Small intestine (tissue), 7 donors: ENCODE data around the gene DOCK1. TPM values are rescaled to one million over a fixed set of nuclear protein-coding genes. Genes with fewer than 3 reads are reported as not detected.

Source experiments
- DNase-seq, 2 donors: peaks; one replicate each; pipeline versions ENCODE4 v3.0.0 to v3.0.0-alpha.2; 2013
- FAIRE-seq: peaks from 2 replicates; lab custom pipeline; 2012; peaks lifted over from hg19 to GRCh38; lab: Jason Lieb, UNC
- H3K27ac ChIP-seq, 3 donors: one replicate each; pipeline ENCODE4 v1.5.1; 2013; ENCODE audit warnings: low read length in 2 of 3, mild to moderate bottlenecking in 2 of 3, control low read depth in 1 of 3, inconsistent platforms in 1 of 3, low read depth in 1 of 3, moderate library complexity in 1 of 3
- H3K27me3 ChIP-seq, 3 donors: one replicate each; pipeline ENCODE4 v1.6.1; 2013; ENCODE audit warnings: low read length in 3 of 3, inconsistent platforms in 1 of 3; ENCODE audit not compliant: control insufficient read depth in 3 of 3, insufficient read depth in 3 of 3
- H3K36me3 ChIP-seq, 3 donors: one replicate each; pipeline ENCODE4 v1.6.1; 2013; ENCODE audit warnings: low read length in 3 of 3, inconsistent platforms in 1 of 3, low read depth in 1 of 3, mild to moderate bottlenecking in 1 of 3, moderate library complexity in 1 of 3; ENCODE audit not compliant: control insufficient read depth in 3 of 3, insufficient read depth in 2 of 3
- H3K4me1 ChIP-seq, 3 donors: one replicate each; pipeline ENCODE4 v1.6.1; 2013; ENCODE audit warnings: low read length in 2 of 3, inconsistent platforms in 1 of 3, low read depth in 1 of 3, mild to moderate bottlenecking in 1 of 3, moderate library complexity in 1 of 3; ENCODE audit not compliant: control insufficient read depth in 3 of 3, insufficient read depth in 2 of 3
- H3K4me3 ChIP-seq, 3 donors: one replicate each; pipeline ENCODE4 v1.5.1; 2013; ENCODE audit warnings: low read length in 3 of 3, control low read depth in 1 of 3, inconsistent platforms in 1 of 3, low read depth in 1 of 3, mild to moderate bottlenecking in 1 of 3, moderate library complexity in 1 of 3
- H3K9me3 ChIP-seq, 2 donors: one replicate each; pipeline ENCODE4 v1.6.1; 2013; ENCODE audit warnings: low read depth in 1 of 2, low read length in 1 of 2; ENCODE audit not compliant: control insufficient read depth in 2 of 2, insufficient read depth in 1 of 2
- WGBS, 3 donors: extraction: QIAGEN DNeasy Blood & Tissue Kit; methylation state at CpG; one replicate each; pipeline ENCODE4 v1.1.7; 2013; 5-methylcytosine and 5-hydroxymethylcytosine counted together
- polyA plus RNA-seq, 4 donors: library from polyadenylated mRNA; stranded (reverse) in 3 of 4; unstranded in 1 of 4; fragments of 200-250 nt in 3 of 4; fragments of 120-200 nt in 1 of 4; gene quantifications; one replicate each; pipeline versions ENCODE4 v1.2.1 to v1.2.3, GENCODE V29; 2013
- donor health status: healthy with polysubstance abuse.
- donor health status: control.
- donor health status: control.
- donor health status: Bipolar disorder and iron deficiency.
- donor health status: healthy.

The DOCK1 gene
- polyA plus RNA-seq, 4 donors = 16.8 to 27.0 (median 22.1) TPM

GRCh38 chr10:127440371-127440770, 535.1 kb downstream of the DOCK1 start:
- no peak overlapping the region for H3K27ac ChIP-seq
- FAIRE-seq = no peak
- 83 to 93% (median 91%) methylated on average over 11 of the region's 11 CpGs for WGBS, 3 donors

GRCh38 chr10:127441350-127442219, 536.4 kb downstream of the DOCK1 start:
- H3K27me3 ChIP-seq = no peaks in the 10 kb centered on the region
- H3K4me3 ChIP-seq = no peak overlapping the region
- peaks cover 4 to 56% (median 4%) of the 10 kb centered on the region in 3 donors for H3K36me3 ChIP-seq
- WGBS, 3 donors = 88 to 94% (median 91%) methylated on average over 16 of the region's 16 CpGs
- no peaks in the 10 kb centered on the region for H3K9me3 ChIP-seq
- FAIRE-seq = no peak
- H3K4me1 ChIP-seq = no peaks in the 10 kb centered on the region
- peak in 1 of 2 donors; percentile 5 for DNase-seq
- no peak overlapping the region for H3K27ac ChIP-seq

More at GRCh38 chr10:127440371-127440770, 535.1 kb downstream of the DOCK1 start:
- Histone ChIP-seq H3K4me3 (no peak overlapping the region), H3K36me3 (peaks cover 4 to 56% (median 4%) of the 10 kb centered on the region in 3 donors), H3K9me3 (no peaks in the 10 kb centered on the region), H3K27me3 (no peaks in the 10 kb centered on the region), H3K4me1 (no peaks in the 10 kb centered on the region)
- no peak for DNase-seq

- H3K4me3 ChIP-seq = no peak overlapping the region
- no peak overlapping the region for H3K27ac ChIP-seq
These were observed 536.9 kb downstream of the DOCK1 start for GRCh38 chr10:127442220-127442525.

GRCh38 chr10:127444155-127444554, 538.9 kb downstream of the DOCK1 start:
- Histone ChIP-seq H3K27ac (no peak overlapping the region), H3K9me3 (no peaks in the 10 kb centered on the region), H3K27me3 (no peaks in the 10 kb centered on the region), H3K4me3 (no peak overlapping the region), H3K36me3 (peaks cover 4 to 63% (median 11%) of the 10 kb centered on the region in 3 donors), H3K4me1 (no peaks in the 10 kb centered on the region)
- 91 to 95% (median 95%) methylated on average over 13 of the region's 13 CpGs for WGBS, 3 donors
- FAIRE-seq (no peak), DNase-seq (no peak)

More at GRCh38 chr10:127442220-127442525, 536.9 kb downstream of the DOCK1 start:
- H3K9me3 ChIP-seq = no peaks in the 10 kb centered on the region
- no peaks in the 10 kb centered on the region for H3K27me3 ChIP-seq
- no peaks in the 10 kb centered on the region for H3K4me1 ChIP-seq
- no peak for DNase-seq
- peaks cover 4 to 59% (median 9%) of the 10 kb centered on the region in 3 donors for H3K36me3 ChIP-seq
- no peak for FAIRE-seq
- 84 to 92% (median 88%) methylated on average over 5 of the region's 5 CpGs for WGBS, 3 donors

GRCh38 chr10:127447197-127447596, 542.0 kb downstream of the DOCK1 start:
- 87 to 96% (median 89%) methylated on average over 17 of the region's 17 CpGs for WGBS, 3 donors
- Histone ChIP-seq H3K36me3 (peaks cover 6 to 45% (median 11%) of the 10 kb centered on the region in 3 donors), H3K27me3 (no peaks in the 10 kb centered on the region), H3K9me3 (no peaks in the 10 kb centered on the region), H3K27ac (no peak overlapping the region), H3K4me3 (no peak overlapping the region), H3K4me1 (no peaks in the 10 kb centered on the region)
- DNase-seq (no peak), FAIRE-seq (no peak)

- 67 to 91% (median 73%) methylated on average over 3 of the region's 3 CpGs for WGBS, 3 donors
- Histone ChIP-seq H3K36me3 (peaks cover 6 to 35% (median 11%) of the 10 kb centered on the region in 3 donors), H3K4me3 (no peak overlapping the region), H3K27ac (no peak overlapping the region), H3K9me3 (no peaks in the 10 kb centered on the region), H3K27me3 (no peaks in the 10 kb centered on the region), H3K4me1 (no peaks in the 10 kb centered on the region)
- no peak for DNase-seq
- no peak for FAIRE-seq
These were observed 544.3 kb downstream of the DOCK1 start for GRCh38 chr10:127449490-127449889.

GRCh38 chr10:127450644-127451043, 545.4 kb downstream of the DOCK1 start:
- H3K27ac ChIP-seq = no peak overlapping the region
- H3K4me3 ChIP-seq = no peak overlapping the region
- 77 to 84% (median 82%) methylated on average over 4 of the region's 4 CpGs for WGBS, 3 donors
- no peak for FAIRE-seq
- DNase-seq = no peak
- no peaks in the 10 kb centered on the region for H3K4me1 ChIP-seq
- no peaks in the 10 kb centered on the region for H3K27me3 ChIP-seq
- H3K9me3 ChIP-seq = no peaks in the 10 kb centered on the region
- H3K36me3 ChIP-seq = peaks cover 6 to 30% (median 11%) of the 10 kb centered on the region in 3 donors

GRCh38 chr10:127451628-127452027, 546.4 kb downstream of the DOCK1 start:
- FAIRE-seq (no peak), DNase-seq (no peak)
- H3K27me3 ChIP-seq = no peaks in the 10 kb centered on the region
- no peaks in the 10 kb centered on the region for H3K4me1 ChIP-seq
- no peaks in the 10 kb centered on the region for H3K9me3 ChIP-seq
- no peak overlapping the region for H3K27ac ChIP-seq
- H3K4me3 ChIP-seq = no peak overlapping the region
- H3K36me3 ChIP-seq = peaks cover 6 to 30% (median 11%) of the 10 kb centered on the region in 3 donors
- 75 to 97% (median 92%) methylated on average over 4 of the region's 4 CpGs for WGBS, 3 donors
